GM23338 (cell line): ENCODE results near the gene OXCT2. TPM values are rescaled to one million over a fixed set of nuclear protein-coding genes. Genes with fewer than 3 reads are reported as not detected.

ENCODE experiments used
- ATAC-seq: fragments of 200-7000 bp; cut with Tn5 transposase; 3 replicates; pipeline ENCODE4 v1.9.1; 2020
- DNase-seq: peaks from one replicate; pipeline ENCODE4 v3.0.0-alpha.2; 2015; ENCODE audit warnings: low spot score
- H2AFZ ChIP-seq: fragments of 200-600 bp; sonication (generic); 2 replicates; pipeline ENCODE4 v1.8.0; 2016; ENCODE audit warnings: antibody characterized with exemption, mild to moderate bottlenecking, moderate library complexity
- H3F3A ChIP-seq: fragments of 200-600 bp; sonication (generic); replicated peaks from 2 replicates; pipeline ENCODE4 v1.8.0; 2017; ENCODE audit warnings: antibody characterized with exemption, mixed run types, low read depth
- H3K27ac ChIP-seq: fragments of 200-600 bp; sonication (generic); 2 replicates; pipeline ENCODE4 v1.6.1; 2016; ENCODE audit warnings: low read depth
- H3K27me3 ChIP-seq: fragments of 200-600 bp; sonication (generic); 2 replicates; pipeline ENCODE4 v1.8.0; 2016; ENCODE audit warnings: mild to moderate bottlenecking, mixed run types, moderate library complexity; ENCODE audit not compliant: insufficient read depth
- H3K36me3 ChIP-seq: fragments of 200-600 bp; sonication (generic); 2 replicates; pipeline ENCODE4 v1.8.0; 2016; ENCODE audit warnings: mild to moderate bottlenecking; ENCODE audit not compliant: insufficient read depth
- H3K4me1 ChIP-seq: fragments of 200-600 bp; sonication (generic); 2 replicates; pipeline ENCODE4 v1.8.0; 2016; ENCODE audit warnings: mild to moderate bottlenecking, moderate library complexity; ENCODE audit not compliant: insufficient read depth
- H3K4me2 ChIP-seq: fragments of 200-600 bp; sonication (generic); 2 replicates; pipeline ENCODE4 v1.7.1; 2017; ENCODE audit warnings: mixed run types
- H3K4me3 ChIP-seq: fragments of 200-600 bp; sonication (generic); 2 replicates; pipeline ENCODE4 v1.6.1; 2016; ENCODE audit warnings: mixed run types
- H3K79me2 ChIP-seq: fragments of 200-600 bp; sonication (generic); replicated peaks from 2 replicates; pipeline ENCODE4 v1.8.0; 2017; ENCODE audit warnings: mild to moderate bottlenecking; ENCODE audit not compliant: insufficient read depth
- H3K9me2 ChIP-seq: fragments of 200-600 bp; sonication (generic); 2 replicates; pipeline ENCODE4 v1.8.0; 2017; ENCODE audit not compliant: insufficient read depth
- H4K20me1 ChIP-seq: fragments of 200-600 bp; sonication (generic); replicated peaks from 2 replicates; pipeline ENCODE4 v1.8.0; 2017; ENCODE audit warnings: mild to moderate bottlenecking; ENCODE audit not compliant: insufficient read depth
- H3K27ac Mint-ChIP-seq: 2 replicates; pipeline ENCODE4 v1.8.0; 2020; ENCODE audit warnings: inconsistent platforms, mild to moderate bottlenecking, moderate library complexity, mixed read lengths
- H3K27me3 Mint-ChIP-seq: 3 replicates; pipeline ENCODE4 v1.8.0; 2022; ENCODE audit warnings: low read depth, mild to moderate bottlenecking, moderate library complexity, mixed read lengths, inconsistent platforms; ENCODE audit not compliant: insufficient read depth, poor library complexity
- H3K36me3 Mint-ChIP-seq: 3 replicates; pipeline ENCODE4 v1.8.0; 2021; ENCODE audit warnings: low read depth, mild to moderate bottlenecking, inconsistent platforms, moderate library complexity, mixed read lengths
- H3K4me1 Mint-ChIP-seq: 3 replicates; pipeline ENCODE4 v1.8.0; 2020; ENCODE audit warnings: mild to moderate bottlenecking, inconsistent platforms, mixed read lengths
- H3K4me3 Mint-ChIP-seq: 3 replicates; pipeline ENCODE4 v1.8.0; 2021; ENCODE audit warnings: moderate library complexity, mild to moderate bottlenecking, inconsistent platforms, mixed read lengths
- H3K9me3 Mint-ChIP-seq: 3 replicates; pipeline ENCODE4 v1.8.0; 2020; ENCODE audit warnings: moderate library complexity, mild to moderate bottlenecking, inconsistent platforms, mixed read lengths
- CREB1 ChIP-seq: fragments of 250-450 bp; sonication (Bioruptor Pico); IDR thresholded peaks from 2 replicates; pipeline ENCODE4 v1.5.0; 2020; ENCODE audit warnings: low read depth, mild to moderate bottlenecking, moderate library complexity
- EZH2 ChIP-seq: fragments of 200-600 bp; sonication (generic); IDR thresholded peaks from one replicate; pipeline ENCODE4 v1.8.0; 2017; ENCODE audit warnings: antibody characterized with exemption, mild to moderate bottlenecking, low read depth; ENCODE audit not compliant: unreplicated experiment
- EZH2phosphoT487 ChIP-seq: fragments of 200-600 bp; sonication (generic); IDR thresholded peaks from one replicate; pipeline ENCODE4 v1.8.1; 2018; ENCODE audit warnings: antibody characterized with exemption; ENCODE audit not compliant: unreplicated experiment
- JUNB ChIP-seq: IDR thresholded peaks from one replicate; pipeline ENCODE4 v1.6.1; 2016; ENCODE audit warnings: antibody characterized with exemption; ENCODE audit not compliant: unreplicated experiment
- NANOG ChIP-seq: IDR thresholded peaks from 2 replicates; pipeline ENCODE4 v1.6.1; 2016; ENCODE audit warnings: antibody characterized with exemption, borderline replicate concordance
- STAT1 ChIP-seq: IDR thresholded peaks from one replicate; pipeline ENCODE4 v1.6.1; 2016; ENCODE audit warnings: antibody characterized with exemption; ENCODE audit not compliant: unreplicated experiment
- ZNF114 ChIP-seq: fragments of 250-450 bp; sonication (Bioruptor Pico); IDR thresholded peaks from 2 replicates; pipeline ENCODE4 v1.5.0; 2020; ENCODE audit warnings: mild to moderate bottlenecking, moderate library complexity
- ZNF331 ChIP-seq: fragments of 250-450 bp; sonication (Bioruptor Pico); IDR thresholded peaks from 2 replicates; pipeline ENCODE4 v1.5.0; 2020; ENCODE audit warnings: low read depth, mild to moderate bottlenecking, moderate library complexity
- polyA plus RNA-seq: library from polyadenylated mRNA; unstranded; fragments of >200 nt; fragmentation: Nextera tagmentation; extraction: Ambion mirVana; gene quantifications from 2 replicates; pipeline ENCODE4 v1.2.1, GENCODE V29; 2016
- total RNA-seq: library from RNA; depleted of rRNA; stranded (reverse); fragments of >200 nt; shearing (Covaris generic); gene quantifications from 2 replicates; pipeline ENCODE4 v1.2.3, GENCODE V29; 2014
- TF ChIP-seq, protein P1 (sequence below): IDR thresholded peaks from one replicate; pipeline ENCODE4 v1.6.1; 2018; ENCODE audit warnings: antibody characterized with exemption; ENCODE audit not compliant: unreplicated experiment
- TF ChIP-seq, protein P2 (sequence below), 2 experiments: fragments of 200-600 bp in 1 of 2; sonication (generic) in 1 of 2; conservative IDR thresholded peaks; 2 replicates each; pipeline versions ENCODE4 v1.5.1 to v1.6.1; 2016 to 2017; ENCODE audit warnings: antibody characterized with exemption in 2 of 2, low read depth in 2 of 2, mild to moderate bottlenecking in 2 of 2, moderate library complexity in 1 of 2
- TF ChIP-seq, protein P3 (sequence below): IDR thresholded peaks from 2 replicates; pipeline ENCODE4 v1.6.1; 2016; ENCODE audit warnings: antibody characterized with exemption
- TF ChIP-seq, protein P4 (sequence below): fragments of 250-450 bp; sonication (Bioruptor Pico); IDR thresholded peaks from 2 replicates; pipeline ENCODE4 v1.5.0; 2020; ENCODE audit warnings: mild to moderate bottlenecking, moderate library complexity

OXCT2 gene
- total and polyA plus RNA-seq, 2 experiments from 2014 or later = 1.4 to 2.8 TPM

DNA sequence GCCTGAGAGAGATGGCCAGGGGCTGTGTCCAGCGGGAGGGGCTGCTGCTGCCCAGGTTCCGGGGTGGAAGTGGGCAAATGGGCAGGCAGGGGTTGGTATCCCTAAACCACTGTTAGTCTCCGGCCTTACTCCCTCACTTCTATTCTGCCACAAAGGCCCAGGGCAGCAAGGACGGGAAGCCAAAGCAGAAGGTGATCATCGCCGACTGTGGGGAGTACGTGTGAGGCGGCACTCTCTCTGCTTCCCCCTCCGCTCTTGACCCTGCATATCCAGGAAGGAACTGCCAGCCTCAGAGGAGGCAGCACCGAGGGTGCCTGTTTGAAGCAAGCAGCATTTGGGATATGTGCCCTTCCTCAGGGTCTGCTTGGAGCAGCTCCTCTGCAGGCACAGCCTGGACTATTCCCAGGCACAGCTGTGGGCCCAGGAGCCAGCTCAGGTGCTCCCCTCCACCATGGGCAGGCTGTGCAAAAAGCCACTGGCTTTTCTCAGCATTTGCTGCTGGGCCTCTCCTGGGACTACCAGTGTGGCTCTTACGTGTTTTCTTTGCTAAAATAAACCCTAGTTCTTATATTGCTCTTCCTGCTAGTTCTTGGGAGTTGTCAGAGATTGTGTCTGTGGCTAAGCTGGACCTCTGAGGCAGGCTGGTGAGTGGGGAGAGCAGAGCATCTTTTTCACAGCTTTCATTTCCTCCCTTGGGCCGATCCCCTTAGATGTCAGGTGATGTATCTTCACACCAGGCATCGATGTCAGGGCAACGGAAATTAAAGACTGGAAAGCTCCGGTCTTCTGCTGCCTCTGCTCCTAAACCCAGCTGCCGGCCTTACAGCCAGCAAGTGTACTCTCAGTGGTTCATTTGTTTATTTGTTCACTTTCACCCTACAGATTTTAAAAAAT is 17.8 kb downstream of the OXCT2 start:
- H3K79me2 ChIP-seq = no peaks in the 10 kb centered on the region
- TF ChIP-seq STAT1 (no peak), ZNF114 (no peak), CREB1 (CRISPR knock-in tag) (no peak), EZH2phosphoT487 (no peak), NANOG (no peak), EZH2 (no peak), ZNF331 (CRISPR knock-in tag) (no peak), JUNB (no peak)
- TF ChIP-seq, protein P1, sequence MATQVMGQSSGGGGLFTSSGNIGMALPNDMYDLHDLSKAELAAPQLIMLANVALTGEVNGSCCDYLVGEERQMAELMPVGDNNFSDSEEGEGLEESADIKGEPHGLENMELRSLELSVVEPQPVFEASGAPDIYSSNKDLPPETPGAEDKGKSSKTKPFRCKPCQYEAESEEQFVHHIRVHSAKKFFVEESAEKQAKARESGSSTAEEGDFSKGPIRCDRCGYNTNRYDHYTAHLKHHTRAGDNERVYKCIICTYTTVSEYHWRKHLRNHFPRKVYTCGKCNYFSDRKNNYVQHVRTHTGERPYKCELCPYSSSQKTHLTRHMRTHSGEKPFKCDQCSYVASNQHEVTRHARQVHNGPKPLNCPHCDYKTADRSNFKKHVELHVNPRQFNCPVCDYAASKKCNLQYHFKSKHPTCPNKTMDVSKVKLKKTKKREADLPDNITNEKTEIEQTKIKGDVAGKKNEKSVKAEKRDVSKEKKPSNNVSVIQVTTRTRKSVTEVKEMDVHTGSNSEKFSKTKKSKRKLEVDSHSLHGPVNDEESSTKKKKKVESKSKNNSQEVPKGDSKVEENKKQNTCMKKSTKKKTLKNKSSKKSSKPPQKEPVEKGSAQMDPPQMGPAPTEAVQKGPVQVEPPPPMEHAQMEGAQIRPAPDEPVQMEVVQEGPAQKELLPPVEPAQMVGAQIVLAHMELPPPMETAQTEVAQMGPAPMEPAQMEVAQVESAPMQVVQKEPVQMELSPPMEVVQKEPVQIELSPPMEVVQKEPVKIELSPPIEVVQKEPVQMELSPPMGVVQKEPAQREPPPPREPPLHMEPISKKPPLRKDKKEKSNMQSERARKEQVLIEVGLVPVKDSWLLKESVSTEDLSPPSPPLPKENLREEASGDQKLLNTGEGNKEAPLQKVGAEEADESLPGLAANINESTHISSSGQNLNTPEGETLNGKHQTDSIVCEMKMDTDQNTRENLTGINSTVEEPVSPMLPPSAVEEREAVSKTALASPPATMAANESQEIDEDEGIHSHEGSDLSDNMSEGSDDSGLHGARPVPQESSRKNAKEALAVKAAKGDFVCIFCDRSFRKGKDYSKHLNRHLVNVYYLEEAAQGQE = no peak
- TF ChIP-seq, protein P2, sequence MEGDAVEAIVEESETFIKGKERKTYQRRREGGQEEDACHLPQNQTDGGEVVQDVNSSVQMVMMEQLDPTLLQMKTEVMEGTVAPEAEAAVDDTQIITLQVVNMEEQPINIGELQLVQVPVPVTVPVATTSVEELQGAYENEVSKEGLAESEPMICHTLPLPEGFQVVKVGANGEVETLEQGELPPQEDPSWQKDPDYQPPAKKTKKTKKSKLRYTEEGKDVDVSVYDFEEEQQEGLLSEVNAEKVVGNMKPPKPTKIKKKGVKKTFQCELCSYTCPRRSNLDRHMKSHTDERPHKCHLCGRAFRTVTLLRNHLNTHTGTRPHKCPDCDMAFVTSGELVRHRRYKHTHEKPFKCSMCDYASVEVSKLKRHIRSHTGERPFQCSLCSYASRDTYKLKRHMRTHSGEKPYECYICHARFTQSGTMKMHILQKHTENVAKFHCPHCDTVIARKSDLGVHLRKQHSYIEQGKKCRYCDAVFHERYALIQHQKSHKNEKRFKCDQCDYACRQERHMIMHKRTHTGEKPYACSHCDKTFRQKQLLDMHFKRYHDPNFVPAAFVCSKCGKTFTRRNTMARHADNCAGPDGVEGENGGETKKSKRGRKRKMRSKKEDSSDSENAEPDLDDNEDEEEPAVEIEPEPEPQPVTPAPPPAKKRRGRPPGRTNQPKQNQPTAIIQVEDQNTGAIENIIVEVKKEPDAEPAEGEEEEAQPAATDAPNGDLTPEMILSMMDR (conservative IDR thresholded peaks at IDR 0.05; ENCODE audit: low read depth in 2 of 2) = no peak
- TF ChIP-seq, protein P3, sequence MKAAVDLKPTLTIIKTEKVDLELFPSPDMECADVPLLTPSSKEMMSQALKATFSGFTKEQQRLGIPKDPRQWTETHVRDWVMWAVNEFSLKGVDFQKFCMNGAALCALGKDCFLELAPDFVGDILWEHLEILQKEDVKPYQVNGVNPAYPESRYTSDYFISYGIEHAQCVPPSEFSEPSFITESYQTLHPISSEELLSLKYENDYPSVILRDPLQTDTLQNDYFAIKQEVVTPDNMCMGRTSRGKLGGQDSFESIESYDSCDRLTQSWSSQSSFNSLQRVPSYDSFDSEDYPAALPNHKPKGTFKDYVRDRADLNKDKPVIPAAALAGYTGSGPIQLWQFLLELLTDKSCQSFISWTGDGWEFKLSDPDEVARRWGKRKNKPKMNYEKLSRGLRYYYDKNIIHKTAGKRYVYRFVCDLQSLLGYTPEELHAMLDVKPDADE = no peak
- TF ChIP-seq, protein P4, sequence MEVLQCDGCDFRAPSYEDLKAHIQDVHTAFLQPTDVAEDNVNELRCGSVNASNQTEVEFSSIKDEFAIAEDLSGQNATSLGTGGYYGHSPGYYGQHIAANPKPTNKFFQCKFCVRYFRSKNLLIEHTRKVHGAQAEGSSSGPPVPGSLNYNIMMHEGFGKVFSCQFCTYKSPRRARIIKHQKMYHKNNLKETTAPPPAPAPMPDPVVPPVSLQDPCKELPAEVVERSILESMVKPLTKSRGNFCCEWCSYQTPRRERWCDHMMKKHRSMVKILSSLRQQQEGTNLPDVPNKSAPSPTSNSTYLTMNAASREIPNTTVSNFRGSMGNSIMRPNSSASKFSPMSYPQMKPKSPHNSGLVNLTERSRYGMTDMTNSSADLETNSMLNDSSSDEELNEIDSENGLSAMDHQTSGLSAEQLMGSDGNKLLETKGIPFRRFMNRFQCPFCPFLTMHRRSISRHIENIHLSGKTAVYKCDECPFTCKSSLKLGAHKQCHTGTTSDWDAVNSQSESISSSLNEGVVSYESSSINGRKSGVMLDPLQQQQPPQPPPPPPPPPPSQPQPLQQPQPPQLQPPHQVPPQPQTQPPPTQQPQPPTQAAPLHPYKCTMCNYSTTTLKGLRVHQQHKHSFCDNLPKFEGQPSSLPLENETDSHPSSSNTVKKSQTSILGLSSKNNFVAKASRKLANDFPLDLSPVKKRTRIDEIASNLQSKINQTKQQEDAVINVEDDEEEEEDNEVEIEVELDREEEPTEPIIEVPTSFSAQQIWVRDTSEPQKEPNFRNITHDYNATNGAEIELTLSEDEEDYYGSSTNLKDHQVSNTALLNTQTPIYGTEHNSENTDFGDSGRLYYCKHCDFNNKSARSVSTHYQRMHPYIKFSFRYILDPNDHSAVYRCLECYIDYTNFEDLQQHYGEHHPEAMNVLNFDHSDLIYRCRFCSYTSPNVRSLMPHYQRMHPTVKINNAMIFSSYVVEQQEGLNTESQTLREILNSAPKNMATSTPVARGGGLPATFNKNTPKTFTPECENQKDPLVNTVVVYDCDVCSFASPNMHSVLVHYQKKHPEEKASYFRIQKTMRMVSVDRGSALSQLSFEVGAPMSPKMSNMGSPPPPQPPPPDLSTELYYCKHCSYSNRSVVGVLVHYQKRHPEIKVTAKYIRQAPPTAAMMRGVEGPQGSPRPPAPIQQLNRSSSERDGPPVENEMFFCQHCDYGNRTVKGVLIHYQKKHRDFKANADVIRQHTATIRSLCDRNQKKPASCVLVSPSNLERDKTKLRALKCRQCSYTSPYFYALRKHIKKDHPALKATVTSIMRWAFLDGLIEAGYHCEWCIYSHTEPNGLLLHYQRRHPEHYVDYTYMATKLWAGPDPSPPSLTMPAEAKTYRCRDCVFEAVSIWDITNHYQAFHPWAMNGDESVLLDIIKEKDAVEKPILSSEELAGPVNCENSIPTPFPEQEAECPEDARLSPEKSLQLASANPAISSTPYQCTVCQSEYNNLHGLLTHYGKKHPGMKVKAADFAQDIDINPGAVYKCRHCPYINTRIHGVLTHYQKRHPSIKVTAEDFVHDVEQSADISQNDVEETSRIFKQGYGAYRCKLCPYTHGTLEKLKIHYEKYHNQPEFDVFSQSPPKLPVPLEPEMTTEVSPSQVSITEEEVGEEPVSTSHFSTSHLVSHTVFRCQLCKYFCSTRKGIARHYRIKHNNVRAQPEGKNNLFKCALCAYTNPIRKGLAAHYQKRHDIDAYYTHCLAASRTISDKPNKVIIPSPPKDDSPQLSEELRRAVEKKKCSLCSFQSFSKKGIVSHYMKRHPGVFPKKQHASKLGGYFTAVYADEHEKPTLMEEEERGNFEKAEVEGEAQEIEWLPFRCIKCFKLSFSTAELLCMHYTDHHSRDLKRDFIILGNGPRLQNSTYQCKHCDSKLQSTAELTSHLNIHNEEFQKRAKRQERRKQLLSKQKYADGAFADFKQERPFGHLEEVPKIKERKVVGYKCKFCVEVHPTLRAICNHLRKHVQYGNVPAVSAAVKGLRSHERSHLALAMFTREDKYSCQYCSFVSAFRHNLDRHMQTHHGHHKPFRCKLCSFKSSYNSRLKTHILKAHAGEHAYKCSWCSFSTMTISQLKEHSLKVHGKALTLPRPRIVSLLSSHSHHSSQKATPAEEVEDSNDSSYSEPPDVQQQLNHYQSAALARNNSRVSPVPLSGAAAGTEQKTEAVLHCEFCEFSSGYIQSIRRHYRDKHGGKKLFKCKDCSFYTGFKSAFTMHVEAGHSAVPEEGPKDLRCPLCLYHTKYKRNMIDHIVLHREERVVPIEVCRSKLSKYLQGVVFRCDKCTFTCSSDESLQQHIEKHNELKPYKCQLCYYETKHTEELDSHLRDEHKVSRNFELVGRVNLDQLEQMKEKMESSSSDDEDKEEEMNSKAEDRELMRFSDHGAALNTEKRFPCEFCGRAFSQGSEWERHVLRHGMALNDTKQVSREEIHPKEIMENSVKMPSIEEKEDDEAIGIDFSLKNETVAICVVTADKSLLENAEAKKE (CRISPR knock-in tag) = no peak
- Mint-ChIP-seq H3K4me3 (no peak overlapping the region), H3K27ac (no peak overlapping the region), H3K27me3 (no peaks in the 10 kb centered on the region), H3K4me1 (no peaks in the 10 kb centered on the region; the same call in 2 of the 3 replicates), H3K36me3 (peaks cover 52% of the 10 kb centered on the region), H3K9me3 (no peaks in the 10 kb centered on the region)
- H3K9me2 ChIP-seq = no peaks in the 10 kb centered on the region
- no peak overlapping the region for H3K4me2 ChIP-seq
- H3K36me3 ChIP-seq = peaks cover 16% of the 10 kb centered on the region; the same call in 1 of the 2 replicates
- no peak for ATAC-seq
- DNase-seq = no peak
- H3K4me1 ChIP-seq = no peaks in the 10 kb centered on the region
- H4K20me1 ChIP-seq = peaks cover 9% of the 10 kb centered on the region
- no peaks in the 10 kb centered on the region for H3K27me3 ChIP-seq
- no peaks in the 10 kb centered on the region for H3F3A ChIP-seq
- H2AFZ ChIP-seq = no peak overlapping the region
- H3K4me3 ChIP-seq = no peak overlapping the region
- H3K27ac ChIP-seq = no peak overlapping the region
